Eye (tissue), 1 donor: ENCODE measurements around the gene NOS1AP.
"Not testable (repeated sequence)": the region's sequence is repeated elsewhere in the genome, so short reads cannot be mapped to it uniquely, and the experiment has no call there.

Source experiments
- DNase-seq: peaks from one replicate; pipeline ENCODE4 v3.0.0-alpha.2; 2015

The NOS1AP gene

GRCh38 chr1:162389021-162389818 lies 319.7 kb downstream of the NOS1AP start:
- peak; percentile 53 for DNase-seq

DNA sequence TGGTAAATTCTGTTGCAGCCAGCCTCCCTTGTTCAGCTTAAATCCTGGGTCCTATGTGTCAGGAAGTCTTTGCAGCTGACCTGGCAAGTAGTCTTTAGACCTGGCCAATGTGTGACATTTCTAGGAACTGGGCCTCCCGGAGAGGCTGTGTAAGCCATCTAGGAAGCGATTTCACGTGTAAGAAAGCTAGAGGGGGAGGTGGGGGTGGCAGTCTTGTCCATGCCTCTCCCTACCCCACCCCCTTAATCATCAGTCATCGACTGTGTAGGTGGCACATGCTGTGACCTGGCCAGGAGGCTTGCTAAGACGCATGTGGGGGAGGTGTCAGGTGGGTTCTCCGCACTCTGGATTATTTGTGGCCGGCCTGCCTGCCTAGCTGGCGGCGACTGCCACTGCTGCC lies 320.5 kb downstream of the NOS1AP start:
- no peak for DNase-seq

- DNase-seq: no peak
Observed at GRCh38 chr1:162390396-162391185, 321.1 kb downstream of the NOS1AP start.

GRCh38 chr1:162391790-162392563 lies 322.5 kb downstream of the NOS1AP start:
- DNase-seq: peak; percentile 62

- DNase-seq: no peak
Observed at GRCh38 chr1:162396201-162396906, 326.9 kb downstream of the NOS1AP start.

DNA sequence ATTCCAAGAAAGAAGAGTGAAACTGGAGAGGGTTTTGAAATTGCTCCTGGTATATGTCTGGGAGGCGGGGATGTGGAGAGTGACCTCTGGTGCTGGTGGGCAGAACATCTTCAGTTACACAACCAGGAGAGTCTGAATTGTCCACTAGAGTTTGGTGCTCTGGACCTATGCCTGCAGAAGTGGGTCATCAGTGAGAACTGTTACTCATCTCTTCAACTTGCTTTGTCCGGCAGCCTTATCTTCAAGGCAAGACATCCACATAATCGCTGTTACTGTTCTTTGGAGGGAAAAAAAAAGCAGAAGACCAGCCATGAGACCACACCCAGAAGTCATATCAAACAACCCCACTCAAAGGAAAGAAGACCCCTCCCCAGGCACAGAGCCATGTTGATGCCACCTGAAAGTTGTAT lies 327.6 kb downstream of the NOS1AP start:
- DNase-seq: no peak

- DNase-seq: no peak
Observed at GRCh38 chr1:162397943-162398560, 328.6 kb downstream of the NOS1AP start.

GRCh38 chr1:162398999-162399580 lies 329.6 kb downstream of the NOS1AP start:
- no peak for DNase-seq

DNA sequence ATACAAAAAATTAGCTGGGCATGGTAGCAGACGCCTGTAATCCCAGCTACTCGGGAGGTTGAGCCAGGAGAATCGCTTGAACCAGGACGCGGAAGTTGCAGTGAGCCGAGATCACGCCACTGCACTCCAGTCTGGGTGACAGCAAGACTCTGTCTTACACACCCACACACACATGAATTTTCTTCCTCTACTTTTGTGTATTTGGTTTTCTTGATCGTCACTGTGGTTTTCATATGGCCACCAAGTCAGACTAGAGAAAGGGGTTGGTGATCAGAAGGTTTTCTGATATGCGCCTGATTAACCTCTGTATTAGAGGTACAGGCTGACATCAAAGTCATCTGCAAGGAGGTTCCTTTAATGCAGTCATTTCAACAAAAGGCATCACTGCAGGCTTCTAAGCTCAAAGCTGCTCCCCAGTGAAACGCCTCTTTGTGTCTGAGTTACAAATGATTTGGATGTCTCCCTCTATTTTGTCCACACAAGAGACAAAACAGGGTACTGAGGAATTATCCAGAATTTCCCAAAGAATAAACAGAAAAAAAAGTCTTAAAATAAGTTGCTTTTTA lies 331.4 kb downstream of the NOS1AP start:
- DNase-seq: no peak

DNA sequence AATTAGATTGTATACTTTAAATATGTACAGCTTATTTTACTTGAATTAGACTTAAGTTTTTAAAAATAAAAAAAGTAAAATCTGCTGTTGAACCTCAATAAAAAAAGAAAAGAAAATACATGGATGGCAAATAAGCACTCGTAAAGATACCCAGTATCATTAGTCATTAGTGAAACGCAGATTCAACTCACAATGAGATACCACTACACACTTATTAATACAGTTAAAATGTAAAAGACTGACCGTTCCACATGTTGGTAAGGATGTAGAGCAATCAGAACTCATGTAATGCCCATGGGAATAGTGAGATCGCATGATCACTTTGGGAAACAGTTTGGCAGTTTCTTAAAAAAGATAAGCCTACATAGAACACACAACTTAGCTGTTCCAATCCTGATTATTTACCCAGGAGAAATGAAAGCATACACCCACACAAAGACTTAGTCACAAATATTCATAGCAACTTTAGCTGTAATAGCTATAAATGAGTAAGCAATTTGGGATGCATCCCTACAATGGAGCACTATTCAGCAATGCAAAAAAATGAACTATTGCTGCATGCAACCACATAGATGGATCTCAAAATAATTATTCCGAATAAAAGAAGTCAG lies 335.2 kb downstream of the NOS1AP start:
- no peak for DNase-seq

GRCh38 chr1:162405800-162406199 lies 336.3 kb downstream of the NOS1AP start:
- no peak for DNase-seq

- DNase-seq: no peak
Observed at GRCh38 chr1:162406811-162407210, 337.3 kb downstream of the NOS1AP start.

GRCh38 chr1:162407539-162407938 lies 338.0 kb downstream of the NOS1AP start:
- no peak for DNase-seq

- DNase-seq: no peak
Observed at GRCh38 chr1:162412002-162412401, 342.5 kb downstream of the NOS1AP start, which contains the start of gene SH2D1B. SH2D1B (minus strand) TSS chr1:162412136; CDS start chr1:162412016, 120 bp downstream.

- no peak for DNase-seq
Observed at GRCh38 chr1:162416215-162416614, 346.7 kb downstream of the NOS1AP start.

DNA sequence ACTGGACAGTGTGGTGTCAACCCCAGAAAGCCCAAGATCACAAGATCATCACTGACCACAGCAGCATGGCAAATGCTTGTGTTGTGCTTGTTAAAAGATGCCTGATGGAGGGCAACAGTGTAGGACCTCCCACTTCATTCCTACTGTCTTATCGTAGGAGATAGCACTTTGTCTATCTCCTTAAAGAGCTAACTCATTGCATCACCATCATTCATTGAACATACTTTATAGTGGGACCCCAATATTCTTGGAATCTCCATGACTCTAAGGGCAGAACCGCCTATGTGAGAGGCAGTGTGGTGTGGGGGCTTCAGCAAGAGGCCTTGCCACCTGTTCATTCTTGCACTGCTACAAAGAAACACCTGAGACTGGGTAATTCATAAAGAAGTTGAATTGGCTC lies 347.4 kb downstream of the NOS1AP start:
- no peak for DNase-seq

DNA sequence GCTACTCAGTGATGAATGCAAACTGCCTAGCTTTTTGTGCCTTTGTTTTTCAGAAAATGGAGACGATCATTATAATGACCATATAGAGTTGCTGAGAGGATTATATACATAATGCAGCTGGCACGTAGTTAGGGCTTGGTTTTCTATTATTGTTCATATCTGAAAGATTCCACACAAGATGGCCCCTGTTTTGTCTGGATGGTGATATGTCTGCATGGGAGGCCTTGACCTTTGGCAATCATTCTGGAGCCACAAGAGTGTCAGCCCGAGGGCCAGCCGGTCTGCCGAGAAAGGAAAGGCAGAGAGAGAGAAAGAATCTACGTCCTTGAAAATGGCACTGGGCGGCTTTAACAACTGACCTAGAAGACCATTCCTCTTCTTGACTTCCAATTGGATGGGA lies 348.2 kb downstream of the NOS1AP start:
- no peak for DNase-seq

- DNase-seq: not testable (repeated sequence)
Observed at GRCh38 chr1:162418584-162418983, 349.1 kb downstream of the NOS1AP start.

DNA sequence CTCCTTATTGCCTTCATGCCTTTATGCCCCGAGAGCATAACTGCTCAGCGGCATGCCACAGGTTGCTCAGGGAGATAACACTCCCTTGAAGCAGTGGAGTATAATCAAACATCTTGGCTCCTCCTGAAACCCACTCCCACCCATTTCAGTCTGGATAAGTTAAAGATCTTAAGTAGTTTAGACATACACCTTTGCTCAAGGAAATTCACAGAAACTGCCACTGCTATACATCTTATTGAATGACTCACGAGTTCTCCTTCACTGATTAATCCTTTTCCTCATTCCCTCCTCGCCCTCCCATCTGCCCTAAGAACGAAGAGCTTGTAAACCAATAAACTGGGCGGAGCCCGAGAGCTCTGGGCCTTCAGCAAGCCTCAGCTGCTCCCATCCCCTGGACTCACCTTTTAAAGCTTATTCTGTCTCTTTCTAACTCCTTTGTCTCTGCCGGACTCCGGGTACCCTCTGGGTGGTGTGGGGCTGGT lies 350.0 kb downstream of the NOS1AP start:
- not testable (repeated sequence) for DNase-seq
